HuH-7.5 (cell line): Measurements from ENCODE around the gene OLFM1.
"Not testable (repeated sequence)": the region's sequence is repeated elsewhere in the genome, so short reads cannot be mapped to it uniquely, and the experiment has no call there.

Experiments
- DNase-seq: peaks from one replicate; pipeline ENCODE4 v3.0.0; 2011; ENCODE audit warnings: low spot score

The OLFM1 gene

GRCh38 chr9:135107581-135108235, 20.2 kb downstream of the OLFM1 start:
- no peak for DNase-seq

DNA sequence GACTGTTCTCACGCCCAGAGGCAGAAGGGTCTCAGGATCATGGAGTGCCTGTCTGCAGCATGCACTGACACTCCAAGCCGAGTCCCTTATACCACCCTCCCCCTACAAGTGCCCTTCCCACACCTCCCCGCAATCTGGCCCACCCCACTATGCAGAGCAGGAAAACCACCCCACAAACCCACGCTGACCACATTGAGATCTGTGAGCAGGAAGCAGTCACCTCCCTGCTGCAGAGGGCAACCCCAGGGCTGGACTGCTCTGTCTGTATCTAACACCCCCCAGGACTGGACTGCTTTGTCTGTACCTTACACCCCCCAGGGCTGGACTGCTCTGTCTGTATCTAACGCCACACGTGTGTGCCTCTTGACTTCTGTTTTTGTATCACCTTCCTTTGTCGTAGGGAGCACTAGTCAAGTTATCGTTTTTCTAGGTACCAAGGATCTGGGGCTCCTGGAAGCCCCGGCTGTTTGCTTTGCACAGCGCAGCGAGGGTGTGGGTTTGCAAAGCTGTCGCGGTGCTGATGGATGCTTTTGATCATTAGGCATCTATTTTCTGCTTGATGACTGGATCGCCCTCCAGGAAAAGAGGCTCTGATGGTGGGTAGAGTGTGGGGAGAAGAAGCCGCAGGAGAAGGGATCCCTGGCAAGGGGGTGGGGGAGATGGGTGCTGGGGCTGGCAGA, 21.5 kb downstream of the OLFM1 start:
- DNase-seq: no peak

- no peak for DNase-seq
These were observed 22.2 kb downstream of the OLFM1 start for GRCh38 chr9:135109650-135110049.

GRCh38 chr9:135110416-135110815, 22.9 kb downstream of the OLFM1 start:
- no peak for DNase-seq

DNA sequence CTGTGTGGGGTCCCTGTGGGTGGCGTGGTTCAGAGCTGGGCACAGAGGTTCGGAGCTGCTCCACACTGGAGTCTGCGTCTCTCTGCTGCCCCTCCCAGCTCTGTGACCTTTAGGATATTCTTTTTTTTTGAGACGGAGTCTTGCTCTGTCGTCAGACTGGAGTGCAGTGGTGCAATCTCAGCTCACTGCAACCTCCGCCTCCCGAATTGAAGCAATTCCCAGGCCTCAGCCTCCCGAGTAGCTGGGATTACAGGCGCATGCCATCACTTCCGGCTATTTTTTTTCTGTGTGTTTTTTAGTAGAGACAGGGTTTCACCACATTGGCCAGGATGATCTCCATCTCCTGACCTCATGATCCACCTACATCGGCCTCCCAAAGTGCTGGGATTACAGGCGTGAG, 24.1 kb downstream of the OLFM1 start:
- DNase-seq: not testable (repeated sequence)

DNA sequence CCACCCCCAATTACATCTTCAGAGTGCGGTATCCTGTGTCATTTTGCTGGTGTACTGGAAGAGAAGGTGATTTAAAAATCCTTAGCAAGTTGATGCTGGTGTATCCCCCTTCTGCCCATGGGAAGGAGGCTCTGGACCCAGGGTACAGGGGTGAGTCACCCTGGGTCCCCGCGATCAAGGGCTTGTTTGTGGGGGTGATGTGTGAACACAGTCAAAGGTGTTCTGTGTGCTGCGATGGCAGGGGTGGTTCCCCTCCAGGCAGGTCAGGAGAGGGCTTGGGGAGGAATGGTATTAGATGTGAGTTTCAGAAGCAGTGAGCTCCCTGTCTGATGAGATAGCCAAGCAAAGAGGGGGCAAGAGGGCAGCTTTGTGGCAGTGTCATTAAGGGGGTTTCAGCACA, 28.9 kb downstream of the OLFM1 start:
- DNase-seq: no peak

- DNase-seq: no peak
These were observed 29.4 kb downstream of the OLFM1 start for GRCh38 chr9:135116881-135117280.

GRCh38 chr9:135117281-135117680, 29.8 kb downstream of the OLFM1 start:
- DNase-seq: no peak

DNA sequence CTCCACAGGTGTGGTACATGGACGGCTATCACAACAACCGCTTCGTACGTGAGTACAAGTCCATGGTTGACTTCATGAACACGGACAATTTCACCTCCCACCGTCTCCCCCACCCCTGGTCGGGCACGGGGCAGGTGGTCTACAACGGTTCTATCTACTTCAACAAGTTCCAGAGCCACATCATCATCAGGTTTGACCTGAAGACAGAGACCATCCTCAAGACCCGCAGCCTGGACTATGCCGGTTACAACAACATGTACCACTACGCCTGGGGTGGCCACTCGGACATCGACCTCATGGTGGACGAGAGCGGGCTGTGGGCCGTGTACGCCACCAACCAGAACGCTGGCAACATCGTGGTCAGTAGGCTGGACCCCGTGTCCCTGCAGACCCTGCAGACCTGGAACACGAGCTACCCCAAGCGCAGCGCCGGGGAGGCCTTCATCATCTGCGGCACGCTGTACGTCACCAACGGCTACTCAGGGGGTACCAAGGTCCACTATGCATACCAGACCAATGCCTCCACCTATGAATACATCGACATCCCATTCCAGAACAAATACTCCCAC, 32.1 kb downstream of the OLFM1 start:
- no peak for DNase-seq

- no peak for DNase-seq
These were observed 32.8 kb downstream of the OLFM1 start for GRCh38 chr9:135120249-135120648.

GRCh38 chr9:135122316-135122715, 34.8 kb downstream of the OLFM1 start:
- no peak for DNase-seq

GRCh38 chr9:135123126-135123772, 35.8 kb downstream of the OLFM1 start:
- DNase-seq: no peak

DNA sequence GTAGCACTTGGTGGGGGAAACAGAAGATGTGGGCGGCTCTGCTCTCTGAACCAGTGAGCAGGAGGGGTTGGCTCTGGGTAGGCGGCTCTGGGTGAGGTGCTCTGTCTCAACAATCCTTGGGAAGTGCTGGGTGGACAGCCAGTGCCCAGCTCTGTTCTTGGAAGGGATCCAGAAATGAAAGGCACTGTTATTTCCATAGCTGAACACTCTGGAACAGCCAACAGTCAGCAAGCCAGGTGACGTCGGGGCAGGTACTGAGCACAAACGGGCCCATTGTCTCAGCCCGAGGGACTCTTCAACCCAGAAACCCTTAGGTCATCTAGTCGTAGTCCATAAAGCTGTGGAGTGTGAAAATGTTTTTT, 36.3 kb downstream of the OLFM1 start:
- no peak for DNase-seq

GRCh38 chr9:135126451-135127187, 39.2 kb downstream of the OLFM1 start:
- no peak for DNase-seq

- DNase-seq: no peak
These were observed 40.5 kb downstream of the OLFM1 start for GRCh38 chr9:135127718-135128670.

DNA sequence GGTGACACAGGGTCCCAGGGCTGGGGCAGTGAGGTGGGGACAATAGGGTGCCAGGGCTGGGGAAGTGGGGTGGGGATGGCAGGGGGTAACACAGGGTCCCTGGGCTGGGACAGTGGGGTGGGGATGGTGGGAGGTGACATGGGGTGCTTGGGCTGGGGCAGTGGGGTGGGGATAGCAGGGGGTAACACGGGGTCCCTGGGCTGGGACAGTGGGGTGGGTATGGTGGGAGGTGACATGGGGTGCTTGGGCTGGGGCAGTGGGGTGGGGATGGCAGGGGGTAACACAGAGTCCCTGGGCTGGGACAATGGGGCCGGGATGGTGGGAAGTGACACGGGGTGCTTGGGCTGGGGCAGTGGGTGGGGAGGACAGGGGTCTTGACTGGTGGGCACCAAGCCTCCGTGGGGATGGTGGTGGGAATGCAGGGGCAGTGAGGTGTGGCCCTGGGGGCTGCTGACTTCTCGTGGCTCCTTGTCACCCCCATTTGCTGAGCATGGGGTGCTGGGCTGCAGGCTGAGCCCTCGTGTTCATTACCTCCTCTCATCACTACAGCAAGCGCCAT, 41.7 kb downstream of the OLFM1 start:
- DNase-seq: no peak

GRCh38 chr9:135130207-135130976, 42.9 kb downstream of the OLFM1 start:
- DNase-seq: no peak

GRCh38 chr9:135131488-135131887, 44.0 kb downstream of the OLFM1 start:
- no peak for DNase-seq

DNA sequence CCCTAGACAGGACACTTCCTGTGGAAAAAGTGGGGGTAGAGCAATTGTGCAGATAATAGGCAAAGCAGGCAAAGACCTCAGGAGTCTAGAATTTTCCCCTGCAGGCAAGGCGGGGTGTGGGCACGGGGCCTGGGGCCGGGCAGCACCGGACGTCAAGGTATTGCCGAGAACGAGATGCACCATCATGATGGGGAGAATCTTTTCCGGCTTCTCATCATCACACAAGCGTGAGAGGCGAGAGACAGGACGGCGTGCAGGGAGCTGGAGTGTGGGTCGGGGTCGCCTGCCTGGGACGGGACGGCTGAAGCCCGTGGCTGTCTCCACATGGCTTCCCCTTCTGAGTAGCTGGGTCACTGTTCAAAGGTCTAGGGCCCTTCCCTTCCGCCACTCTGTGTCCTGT, 44.5 kb downstream of the OLFM1 start:
- no peak for DNase-seq
